GM12878 (cell line): ENCODE data around the gene AK5. TPM values are rescaled to one million over a fixed set of nuclear protein-coding genes. Genes with fewer than 3 reads are reported as not detected.

Experiments used
- ATAC-seq: fragments of 200-7000 bp; cut with Tn5 transposase; 3 replicates; pipeline ENCODE4 v1.9.1; 2020; ENCODE audit warnings: mild to moderate bottlenecking, moderate library complexity
- BruUV-seq: library from RNA; stranded (reverse); fragments of 400-500 nt; replicated peaks from 2 replicates; lab custom pipeline; 2021; lab: Mats Ljungman, UMichigan
- CTCF ChIA-PET: fragments of 300-600 bp; sonication (Branson Sonifier 250); formaldehyde crosslinking; extraction: SDS; loops from one replicate; lab custom pipeline; 2021; ENCODE audit warnings: inconsistent platforms; lab: Yijun Ruan, JAX
- POLR2A ChIA-PET: fragments of 350-600 bp; formaldehyde crosslinking; extraction: SDS; loops from one replicate; lab custom pipeline; 2021; ENCODE audit warnings: inconsistent platforms; lab: Charles Lee
- RAD21 ChIA-PET: fragments of 300-600 bp; sonication (Branson Sonifier 250); formaldehyde crosslinking; loops from one replicate; lab custom pipeline; 2023; ENCODE audit warnings: antibody characterized with exemption; ENCODE audit not compliant: unreplicated experiment; lab: Charles Lee
- SMC1A ChIA-PET: fragments of 300-600 bp; sonication (Branson Sonifier 250); formaldehyde crosslinking; loops from one replicate; lab custom pipeline; 2023; ENCODE audit not compliant: unreplicated experiment, uncharacterized antibody; lab: Charles Lee
- DNase-seq: peaks from one replicate; pipeline ENCODE4 v3.0.0-alpha.2; 2011; ENCODE audit warnings: low read depth, low spot score
- FAIRE-seq: peaks from 3 replicates; lab custom pipeline; 2011; peaks lifted over from hg19 to GRCh38; lab: Jason Lieb, UNC
- H2AFZ ChIP-seq: 2 replicates; pipeline ENCODE4 v1.6.0; 2011; ENCODE audit warnings: low read depth, low read length, control low read depth; ENCODE audit not compliant: control insufficient read depth
- H3K27ac ChIP-seq: 2 replicates; pipeline ENCODE4 v1.5.1; 2011; ENCODE audit warnings: control low read depth; ENCODE audit not compliant: control insufficient read depth, insufficient read depth
- H3K27me3 ChIP-seq, 2 experiments: replicated peaks in 1 of 2; 2 replicates each; pipeline versions ENCODE4 v1.6.0 to v1.6.1; 2011; ENCODE audit warnings: low read length in 1 of 2; ENCODE audit not compliant: control insufficient read depth in 2 of 2, insufficient read depth in 2 of 2
- H3K36me3 ChIP-seq, 2 experiments: 2 replicates each; pipeline ENCODE4 v1.5.1; 2011; ENCODE audit warnings: low read length in 1 of 2; ENCODE audit not compliant: control insufficient read depth in 2 of 2, insufficient read depth in 2 of 2
- H3K4me1 ChIP-seq: 2 replicates; pipeline ENCODE4 v1.6.1; 2011; ENCODE audit warnings: mild to moderate bottlenecking, low read length, moderate library complexity, mixed read lengths; ENCODE audit not compliant: control insufficient read depth, insufficient read depth
- H3K4me2 ChIP-seq: 2 replicates; pipeline ENCODE4 v1.6.0; 2011; ENCODE audit warnings: control low read depth; ENCODE audit not compliant: control insufficient read depth, insufficient read depth
- H3K4me3 ChIP-seq: fragments of 200-600 bp; sonication (generic); 2 replicates; pipeline ENCODE4 v1.5.1; 2016
- H3K79me2 ChIP-seq: 2 replicates; pipeline ENCODE4 v1.6.0; 2011; ENCODE audit warnings: low read length; ENCODE audit not compliant: control insufficient read depth, insufficient read depth
- H3K9ac ChIP-seq: 2 replicates; pipeline ENCODE4 v1.8.0; 2011; ENCODE audit warnings: low read length, control low read depth, mixed read lengths; ENCODE audit not compliant: control insufficient read depth, insufficient read depth
- H3K9me3 ChIP-seq: replicated peaks from 3 replicates; pipeline ENCODE4 v1.5.1; 2011; ENCODE audit warnings: mild to moderate bottlenecking, low read length; ENCODE audit not compliant: control insufficient read depth, insufficient read depth
- H4K20me1 ChIP-seq: 2 replicates; pipeline ENCODE4 v1.6.0; 2011; ENCODE audit not compliant: control insufficient read depth, insufficient read depth
- ATF2 ChIP-seq: IDR thresholded peaks from 2 replicates; pipeline ENCODE4 v1.6.1; 2012; ENCODE audit warnings: low read length, inconsistent platforms
- ESRRA ChIP-seq: IDR thresholded peaks from 2 replicates; pipeline ENCODE4 v1.6.1; 2012; ENCODE audit warnings: mild to moderate bottlenecking, low read length, improper control_type of control experiment
- IKZF1 ChIP-seq: fragments of 450-650 bp; conservative IDR thresholded peaks from 2 replicates; pipeline ENCODE4 v1.6.1; 2017; ENCODE audit warnings: antibody characterized with exemption, mild to moderate bottlenecking
- IKZF2 ChIP-seq, 2 experiments: fragments of 450-650 bp; IDR thresholded peaks; 2 replicates each; pipeline ENCODE4 v1.6.1; 2017; ENCODE audit warnings: mild to moderate bottlenecking in 2 of 2, moderate library complexity in 2 of 2
- KAT2A ChIP-seq: conservative IDR thresholded peaks from 2 replicates; pipeline ENCODE4 v1.6.1; 2011; ENCODE audit warnings: low read depth, low read length; ENCODE audit not compliant: control insufficient read depth
- MYB ChIP-seq: fragments of 150-350 bp; IDR thresholded peaks from 2 replicates; pipeline ENCODE4 v1.6.1; 2014; ENCODE audit warnings: mild to moderate bottlenecking, low read depth, low read length, borderline replicate concordance
- PAX5 ChIP-seq: IDR thresholded peaks from 2 replicates; pipeline ENCODE4 v1.6.1; 2011; ENCODE audit warnings: low read depth, low read length, borderline replicate concordance
- POLR2AphosphoS2 ChIP-seq: IDR thresholded peaks from 2 replicates; pipeline ENCODE4 v1.6.1; 2011; ENCODE audit warnings: low read depth, mild to moderate bottlenecking, low read length, improper control_type of control experiment, moderate library complexity
- RB1 ChIP-seq: fragments of 450-650 bp; formaldehyde crosslinking; IDR thresholded peaks from 2 replicates; pipeline ENCODE4 v1.6.1; 2017; ENCODE audit warnings: mild to moderate bottlenecking, borderline replicate concordance
- SIX5 ChIP-seq: IDR thresholded peaks from 2 replicates; pipeline ENCODE4 v1.6.1; 2011; ENCODE audit warnings: mild to moderate bottlenecking, low read depth, low read length, moderate library complexity; ENCODE audit not compliant: severe bottlenecking
- SKIL ChIP-seq: fragments of 450-650 bp; IDR thresholded peaks from 2 replicates; pipeline ENCODE4 v1.6.1; 2017; ENCODE audit warnings: mild to moderate bottlenecking, low read depth, inconsistent platforms; ENCODE audit not compliant: poor library complexity, severe bottlenecking
- SMARCA5 ChIP-seq: fragments of 450-650 bp; IDR thresholded peaks from 2 replicates; pipeline ENCODE4 v1.6.1; 2017; ENCODE audit warnings: mild to moderate bottlenecking
- SREBF1 ChIP-seq: IDR thresholded peaks from 2 replicates; pipeline ENCODE4 v1.6.1; 2012; ENCODE audit warnings: mild to moderate bottlenecking, low read length
- SRF ChIP-seq, 2 experiments: IDR thresholded peaks; 2 replicates each; pipeline ENCODE4 v1.6.1; 2011; ENCODE audit warnings: low read depth in 2 of 2, low read length in 2 of 2, mild to moderate bottlenecking in 1 of 2, moderate library complexity in 1 of 2
- SUZ12 ChIP-seq: fragments of 200-600 bp; sonication (generic); IDR thresholded peaks from one replicate; pipeline ENCODE4 v1.6.1; 2018; ENCODE audit warnings: antibody characterized with exemption, mild to moderate bottlenecking; ENCODE audit not compliant: unreplicated experiment
- USF1 ChIP-seq: IDR thresholded peaks from 2 replicates; pipeline ENCODE4 v1.6.1; 2011; ENCODE audit warnings: borderline replicate concordance, low read depth, mild to moderate bottlenecking, moderate library complexity, mixed read lengths, low read length; ENCODE audit not compliant: insufficient read depth; ENCODE audit errors: extremely low read length
- WGBS: methylation state at CpG from one replicate; pipeline ENCODE4 v1.1.6; 2016; ENCODE audit warnings: low lambda C conversion rate; ENCODE audit not compliant: insufficient replicate concordance, insufficient coverage; ENCODE audit errors: missing lambda C conversion rate; 5-methylcytosine and 5-hydroxymethylcytosine counted together
- in situ Hi-C: fragments of 300-500 bp; cut with MboI; formaldehyde crosslinking; loops from 9 replicates; pipeline ENCODE4 v1.14.3; 2018; ENCODE audit warnings: mixed read lengths
- intact Hi-C: fragments of 100-400 bp; cut with micrococcal nuclease; formaldehyde crosslinking; loops from one replicate; pipeline ENCODE4 v1.14.2; 2022; ENCODE audit not compliant: unreplicated experiment
- polyA plus RNA-seq, 11 experiments: library from polyadenylated mRNA; depleted of rRNA in 4 of 11; unstranded in 6 of 11; stranded (reverse) in 5 of 11; fragments of >200 nt; fragmentation: Nextera tagmentation in 4 of 11; fragmentation: Illumina TruSeq in 1 of 11; extraction: Ambion mirVana in 4 of 11; extraction: Trizol in 1 of 11; gene quantifications; 1 replicate in 1 of 11; 2 replicates in 10 of 11; pipeline versions ENCODE4 v1.2.1 to v1.2.3, GENCODE V29; 2011 to 2016; ENCODE audit warnings: inconsistent platforms in 2 of 11, missing spikeins in 2 of 11, low read depth in 1 of 11
- total RNA-seq, 4 experiments: library from RNA; depleted of rRNA in 3 of 4; stranded (reverse); fragments of >200 nt in 3 of 4; fragmentation: Illumina TruSeq in 1 of 4; extraction: Trizol in 1 of 4; gene quantifications; 2 replicates each; pipeline versions ENCODE4 v1.2.1 to v1.2.3, GENCODE V29; 2013 to 2021

AK5 gene
- total and polyA plus RNA-seq, 10 of the 15 experiments (the other 5 are each of a cell fraction or from before 2014, with no cell fraction given), result 0.08 to 0.33 TPM; not detected in 8

GRCh38 chr1:77475641-77476040, 193.8 kb downstream of the AK5 start:
- ATAC-seq (no peak), FAIRE-seq (no peak), DNase-seq (no peak)
- BruUV-seq, result no TSS peak
- SMC1A ChIA-PET, result no interaction called here
- no peaks in the 10 kb centered on the region for H3K4me1 ChIP-seq
- in situ Hi-C loops, result no loop called here
- no peak overlapping the region for H3K9ac ChIP-seq
- H3K4me3 ChIP-seq, result no peak overlapping the region
- H3K27me3 ChIP-seq, result no peaks in the 10 kb centered on the region; a peak in 2 of 4 replicates
- intact Hi-C loops, result no loop called here
- no peak overlapping the region for H3K27ac ChIP-seq
- no peaks in the 10 kb centered on the region for H3K36me3 ChIP-seq
- no peak overlapping the region for H3K4me2 ChIP-seq
- RAD21 ChIA-PET, result no interaction called here
- WGBS, result 4% methylated on average over 1 of the region's 1 CpG
- H3K79me2 ChIP-seq, result no peaks in the 10 kb centered on the region
- POLR2A ChIA-PET, result no interaction called here
- TF ChIP-seq RB1 (no peak), IKZF1 (no peak), SUZ12 (no peak), SMARCA5 (no peak), SIX5 (no peak), POLR2AphosphoS2 (no peak), ESRRA (no peak), SRF (IDR thresholded peaks at IDR 0.05; ENCODE audit: low read depth in 2 of 2, low read length in 2 of 2) (no peak), USF1 (no peak), KAT2A (no peak), PAX5 (no peak), IKZF2 (IDR thresholded peaks at IDR 0.05) (no peak), SREBF1 (no peak), SKIL (no peak), MYB (no peak), ATF2 (no peak)
- no peaks in the 10 kb centered on the region for H3K9me3 ChIP-seq
- no peaks in the 10 kb centered on the region for H4K20me1 ChIP-seq
- H2AFZ ChIP-seq, result no peak overlapping the region
- CTCF ChIA-PET, result no interaction called here
